Fibroblast of peridontal ligament (primary cell): ENCODE results near the gene SCAF4.
"Not testable (repeated sequence)": the region's sequence is repeated elsewhere in the genome, so short reads cannot be mapped to it uniquely, and the experiment has no call there.

Experiments used
- DNase-seq: peaks from one replicate; pipeline ENCODE4 v3.0.0-alpha.2; 2010; ENCODE audit errors: extremely low read depth

Gene SCAF4

DNA sequence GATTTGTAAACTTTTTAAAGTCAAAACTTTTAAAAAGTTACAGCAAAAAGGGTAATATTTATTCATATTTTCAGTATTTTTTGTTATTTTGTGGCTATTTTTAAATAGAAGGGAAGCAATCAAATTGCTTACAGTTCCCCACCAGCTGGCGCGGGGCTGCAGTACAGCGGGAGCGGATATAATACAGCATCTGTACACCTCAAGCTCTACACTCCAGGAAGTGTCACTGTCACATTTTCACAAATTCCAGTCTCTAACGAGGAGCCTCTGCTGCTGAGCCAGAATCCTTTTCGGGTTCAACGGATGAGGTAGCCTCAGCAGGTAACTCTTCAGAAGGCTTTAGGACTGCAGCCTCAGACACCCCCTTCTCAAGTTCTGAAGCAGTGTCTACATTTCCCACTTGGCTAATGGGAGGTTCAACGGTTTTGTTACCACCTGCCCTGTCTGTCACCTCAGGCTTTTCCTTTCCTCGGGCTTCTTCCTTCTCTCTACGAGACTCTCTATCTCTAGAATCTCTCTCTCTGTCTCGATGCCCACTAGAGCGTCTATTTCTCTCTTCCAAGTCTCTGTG, 60.7 kb downstream of the SCAF4 start:
- no peak for DNase-seq

DNA sequence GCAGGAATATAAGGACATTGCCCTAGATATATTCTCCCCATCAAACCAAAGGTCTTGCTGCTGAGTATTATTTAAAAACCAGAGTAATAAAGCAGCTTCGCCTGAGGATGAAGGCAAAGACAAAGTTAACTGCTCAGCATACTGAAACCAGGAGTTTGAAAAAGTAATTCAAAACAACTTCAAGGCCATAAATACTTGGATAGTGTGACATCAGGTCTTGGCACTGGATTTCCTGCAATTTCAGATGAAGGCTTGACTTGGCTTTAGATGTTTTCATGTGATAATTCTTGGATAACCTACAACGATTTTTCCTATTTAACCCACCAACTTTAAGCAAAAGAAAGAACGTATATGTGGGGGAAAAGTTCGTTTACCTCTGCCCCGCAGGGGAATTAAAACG, 61.8 kb downstream of the SCAF4 start:
- peak; percentile 75 for DNase-seq

DNA sequence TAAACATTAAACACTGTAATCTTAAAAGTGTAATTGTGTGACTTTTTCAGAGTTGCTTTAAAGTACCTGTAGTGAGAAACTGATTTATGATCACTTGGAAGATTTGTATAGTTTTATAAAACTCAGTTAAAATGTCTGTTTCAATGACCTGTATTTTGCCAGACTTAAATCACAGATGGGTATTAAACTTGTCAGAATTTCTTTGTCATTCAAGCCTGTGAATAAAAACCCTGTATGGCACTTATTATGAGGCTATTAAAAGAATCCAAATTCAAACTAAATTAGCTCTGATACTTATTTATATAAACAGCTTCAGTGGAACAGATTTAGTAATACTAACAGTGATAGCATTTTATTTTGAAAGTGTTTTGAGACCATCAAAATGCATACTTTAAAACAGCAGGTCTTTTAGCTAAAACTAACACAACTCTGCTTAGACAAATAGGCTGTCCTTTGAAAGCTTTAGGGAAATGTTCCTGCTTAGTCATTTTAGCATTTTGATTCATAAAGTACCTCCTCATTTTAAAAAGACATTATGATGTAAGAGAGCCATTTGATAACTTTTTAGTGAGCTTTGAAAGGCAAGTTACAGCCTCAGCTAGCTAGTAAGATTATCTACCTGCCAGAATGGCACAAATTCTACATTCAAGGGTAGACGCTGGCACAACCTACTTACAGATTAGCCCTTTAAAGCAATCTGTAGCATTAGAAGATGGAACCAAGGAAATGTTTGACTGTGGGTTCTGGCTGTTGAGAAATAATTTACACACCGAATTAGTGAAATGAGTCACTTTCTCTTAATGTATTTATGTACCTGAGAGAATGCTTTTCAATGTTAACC, 63.0 kb downstream of the SCAF4 start:
- DNase-seq = no peak

GRCh38 chr21:31667639-31668038, 64.3 kb downstream of the SCAF4 start:
- peak; percentile 30 for DNase-seq

GRCh38 chr21:31667132-31667531, 64.8 kb downstream of the SCAF4 start:
- no peak for DNase-seq

DNA sequence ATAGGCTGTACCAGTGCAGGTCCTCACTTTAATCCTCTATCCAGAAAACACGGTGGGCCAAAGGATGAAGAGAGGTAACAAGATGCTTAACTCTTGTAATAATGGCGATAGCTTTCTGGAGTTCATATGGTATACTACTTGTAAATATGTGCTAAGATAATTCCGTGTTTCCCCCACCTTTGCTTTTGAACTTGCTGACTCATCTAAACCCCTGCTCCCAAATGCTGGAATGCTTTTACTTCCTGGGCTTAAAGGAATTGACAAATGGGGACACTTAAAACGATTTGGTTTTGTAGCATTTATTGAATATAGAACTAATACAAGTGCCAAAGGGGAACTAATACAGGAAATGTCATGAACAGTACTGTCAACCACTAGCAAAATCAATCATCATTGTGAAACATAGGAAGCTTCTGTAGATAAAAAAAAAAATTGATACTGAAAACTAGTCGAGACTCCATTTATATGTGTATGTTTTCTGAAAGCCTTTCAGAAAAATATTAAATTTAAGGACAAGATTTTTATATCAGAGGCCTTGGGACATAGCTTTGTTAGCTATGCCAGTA, 65.4 kb downstream of the SCAF4 start:
- DNase-seq = no peak

DNA sequence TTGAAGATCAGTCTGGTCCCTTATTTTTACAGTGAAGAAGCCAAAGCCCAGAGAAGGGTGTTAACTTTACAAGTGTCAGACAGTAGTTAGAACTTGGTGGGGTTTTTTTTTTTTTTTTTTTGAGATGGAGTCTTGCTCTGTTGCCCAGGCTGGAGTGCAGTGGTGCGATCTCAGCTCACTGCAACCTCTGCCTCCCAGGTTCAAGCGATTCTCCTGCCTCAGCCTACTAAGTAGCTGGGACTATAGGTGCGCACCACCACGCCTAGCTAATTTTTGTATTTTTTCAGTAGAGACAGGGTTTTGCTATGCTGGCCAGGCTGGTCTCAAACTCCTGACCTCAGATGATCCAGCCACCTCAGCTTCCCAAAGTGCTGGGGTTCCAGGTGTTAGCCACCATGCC, 66.0 kb downstream of the SCAF4 start:
- not testable (repeated sequence) for DNase-seq

- DNase-seq = no peak
Observed at GRCh38 chr21:31665397-31665796, 66.5 kb downstream of the SCAF4 start.

DNA sequence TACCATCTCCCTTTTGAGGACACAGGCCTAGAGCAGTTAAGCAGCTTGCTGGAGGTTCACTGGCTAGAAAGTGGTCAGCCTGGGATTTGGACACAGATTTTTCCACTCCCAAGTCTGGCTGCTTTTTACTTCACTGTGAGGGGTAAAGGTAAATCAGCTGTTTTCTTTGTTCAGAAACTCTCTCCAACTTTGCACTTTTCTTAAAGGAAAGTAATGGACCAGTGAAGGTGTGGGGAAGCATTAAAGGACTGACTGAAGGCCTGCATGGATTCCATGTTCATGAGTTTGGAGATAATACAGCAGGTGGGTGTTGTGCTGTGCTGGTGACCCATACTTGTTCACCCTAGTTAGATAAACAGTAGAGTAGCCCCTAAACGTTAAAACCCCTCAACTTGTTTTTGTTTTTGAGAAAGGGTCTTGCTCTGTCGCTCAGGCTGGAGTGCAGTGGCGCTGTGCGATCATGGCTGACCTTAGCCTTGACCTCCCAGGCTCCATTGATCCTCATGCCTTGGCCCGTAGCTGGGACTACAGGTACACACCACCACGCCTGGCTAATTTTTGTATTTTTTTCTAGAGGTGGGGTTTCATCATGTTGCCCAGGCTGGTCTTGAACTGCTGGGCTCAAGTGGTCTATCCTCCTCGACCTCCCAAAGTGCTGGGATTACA, 68.2 kb downstream of the SCAF4 start:
- DNase-seq = no peak

- DNase-seq = no peak
Observed at GRCh38 chr21:31660591-31660990, 71.3 kb downstream of the SCAF4 start.

- DNase-seq = no peak
Observed at GRCh38 chr21:31660259-31660565, 71.7 kb downstream of the SCAF4 start.

- peak; percentile 89 for DNase-seq
Observed at GRCh38 chr21:31659536-31660258, 72.2 kb downstream of the SCAF4 start, which contains the start of gene SOD1. Gene SOD1 (plus strand): TSS chr21:31659693. CDS start chr21:31659770, 77 bp downstream.

DNA sequence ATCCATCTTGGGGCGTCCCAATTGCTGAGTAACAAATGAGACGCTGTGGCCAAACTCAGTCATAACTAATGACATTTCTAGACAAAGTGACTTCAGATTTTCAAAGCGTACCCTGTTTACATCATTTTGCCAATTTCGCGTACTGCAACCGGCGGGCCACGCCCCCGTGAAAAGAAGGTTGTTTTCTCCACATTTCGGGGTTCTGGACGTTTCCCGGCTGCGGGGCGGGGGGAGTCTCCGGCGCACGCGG, 72.7 kb downstream of the SCAF4 start:
- no peak for DNase-seq

- DNase-seq = no peak
Observed at GRCh38 chr21:31658053-31658452, 73.9 kb downstream of the SCAF4 start.

GRCh38 chr21:31656199-31657095, 75.5 kb downstream of the SCAF4 start:
- DNase-seq = no peak

DNA sequence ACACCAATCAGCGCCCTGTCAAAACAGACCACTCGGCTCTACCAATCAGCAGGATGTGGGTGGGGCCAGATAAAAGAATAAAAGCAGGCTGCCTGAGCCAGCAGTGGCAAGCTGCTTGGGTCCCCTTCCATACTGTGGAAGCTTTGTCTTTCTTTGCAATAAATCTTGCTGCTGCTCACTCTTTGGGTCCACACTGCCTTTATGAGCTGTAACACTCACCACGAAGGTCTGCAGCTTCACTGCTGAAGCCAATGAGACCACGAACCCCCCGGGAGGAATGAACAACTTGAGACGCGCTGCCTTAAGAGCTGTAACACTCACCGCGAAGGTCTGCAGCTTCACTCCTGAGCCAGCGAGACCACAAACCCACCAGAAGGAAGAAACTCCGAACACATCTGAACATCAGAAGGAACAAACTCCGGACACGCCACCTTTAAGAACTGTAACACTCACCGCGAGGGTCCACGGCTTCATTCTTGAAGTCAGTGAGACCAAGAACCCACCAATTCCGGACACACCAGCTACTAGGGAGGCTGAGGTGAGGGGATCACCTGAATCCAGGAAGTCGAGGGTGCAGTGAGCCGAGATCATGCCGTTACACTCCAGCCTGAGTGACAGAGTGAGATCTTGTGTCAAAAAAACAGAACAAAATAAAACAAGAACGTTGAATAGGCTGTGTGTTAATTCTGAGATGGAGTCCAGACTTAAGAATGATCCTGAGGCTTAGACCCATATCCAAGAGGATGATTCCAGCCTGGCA, 76.9 kb downstream of the SCAF4 start:
- not testable (repeated sequence) for DNase-seq

DNA sequence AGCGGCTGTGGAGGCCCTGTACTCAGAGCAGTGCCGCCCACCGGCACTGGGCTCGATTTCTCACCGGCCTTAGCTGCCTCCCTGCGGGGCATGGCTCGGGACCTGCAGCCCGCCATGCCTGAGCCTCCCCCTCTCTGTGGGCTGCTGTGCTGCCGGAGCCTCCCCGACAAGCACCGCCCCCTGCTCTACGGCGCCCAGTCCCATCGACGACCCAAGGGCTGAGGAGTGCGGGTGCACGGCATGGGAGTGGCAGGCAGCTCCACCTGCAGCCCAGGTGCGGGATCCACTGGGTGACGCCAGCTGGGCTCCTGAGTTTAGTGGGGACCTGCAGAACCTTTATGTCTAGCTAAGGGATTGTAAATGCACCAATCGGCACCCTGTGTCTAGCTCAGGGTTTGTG, 77.6 kb downstream of the SCAF4 start:
- no peak for DNase-seq

DNA sequence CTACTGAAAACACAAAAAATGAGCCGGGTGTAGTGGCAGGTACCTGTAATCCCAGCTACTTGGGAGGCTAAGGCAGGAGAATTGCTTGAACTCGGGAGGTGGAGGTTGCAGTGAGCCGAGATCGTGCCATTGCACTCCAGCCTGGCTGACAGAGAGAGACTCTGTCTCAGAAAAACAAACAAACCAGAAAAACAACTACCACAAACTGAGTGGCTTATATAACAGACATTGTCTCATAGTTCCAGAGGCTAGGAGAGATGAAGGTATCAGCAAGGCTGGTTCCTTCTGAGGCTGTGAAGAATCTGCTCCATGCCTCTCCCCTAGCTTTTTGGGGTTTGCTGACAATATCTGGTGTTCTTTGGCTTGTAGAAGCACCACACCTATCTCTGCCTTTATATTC, 80.4 kb downstream of the SCAF4 start:
- DNase-seq = not testable (repeated sequence)

DNA sequence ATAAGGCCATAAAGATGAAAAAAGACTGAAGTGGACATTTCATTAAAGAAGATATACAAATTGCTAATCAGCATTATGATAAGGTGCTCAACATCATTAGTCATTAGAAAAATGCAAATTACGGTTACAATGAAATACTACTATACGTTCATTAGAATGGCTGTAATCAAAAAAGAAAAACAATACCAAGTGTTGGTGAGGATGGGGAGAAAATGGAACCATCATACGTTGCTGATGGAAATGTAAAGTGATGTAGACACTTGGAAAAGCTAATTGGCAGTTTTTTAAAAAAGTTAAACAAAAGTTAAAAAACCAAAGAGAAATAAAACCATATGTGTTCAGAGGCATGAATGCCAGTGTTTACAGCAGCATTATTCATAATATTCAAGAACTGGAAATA, 81.0 kb downstream of the SCAF4 start:
- no peak for DNase-seq

GRCh38 chr21:31647650-31648049, 84.3 kb downstream of the SCAF4 start:
- DNase-seq = no peak

GRCh38 chr21:31644643-31645042, 87.3 kb downstream of the SCAF4 start:
- DNase-seq = no peak
